Measurements from ENCODE around the gene GDPD1. TPM values are rescaled to one million over a fixed set of nuclear protein-coding genes. Genes with fewer than 3 reads are reported as not detected.
A peak's percentile ranks its signal among the peaks of the same experiment; 100 is the strongest.
"Not testable (repeated sequence)": the region's sequence is repeated elsewhere in the genome, so short reads cannot be mapped to it uniquely, and the experiment has no call there.

GDPD1 gene
- total RNA-seq, 1 experiment from 2014 or later: 3.1 TPM

DNA sequence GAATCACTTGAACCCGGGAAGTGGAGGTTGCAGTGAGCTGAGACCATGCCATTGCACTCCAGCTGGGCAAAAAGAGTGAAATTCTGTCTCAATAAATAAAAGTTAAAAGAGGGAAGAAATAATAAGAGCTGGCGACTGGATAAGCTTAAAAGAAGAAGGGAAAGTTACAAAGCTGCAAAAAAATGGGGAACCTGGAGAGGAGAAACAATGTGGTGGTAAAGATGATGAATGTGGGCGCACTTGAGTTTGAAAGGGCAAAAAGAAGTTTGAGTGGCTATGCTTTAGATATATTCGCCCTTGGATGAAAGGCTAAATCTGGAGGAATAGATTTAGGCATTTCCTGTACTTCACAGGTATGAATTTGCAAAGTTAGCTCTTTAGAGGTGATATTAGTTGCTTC, 58.1 kb downstream of the GDPD1 start:
- no peak overlapping the region for H3K4me3 ChIP-seq (ENCODE audit: insufficient read depth, low read depth, low read length)
- H3K27me3 ChIP-seq (ENCODE audit: control insufficient read depth, insufficient read depth, low read length): no peaks in the 10 kb centered on the region
- no peak for DNase-seq
- no peaks in the 10 kb centered on the region for H3K36me3 ChIP-seq (replicated peaks; ENCODE audit: control insufficient read depth, insufficient read depth, low read length)

DNA sequence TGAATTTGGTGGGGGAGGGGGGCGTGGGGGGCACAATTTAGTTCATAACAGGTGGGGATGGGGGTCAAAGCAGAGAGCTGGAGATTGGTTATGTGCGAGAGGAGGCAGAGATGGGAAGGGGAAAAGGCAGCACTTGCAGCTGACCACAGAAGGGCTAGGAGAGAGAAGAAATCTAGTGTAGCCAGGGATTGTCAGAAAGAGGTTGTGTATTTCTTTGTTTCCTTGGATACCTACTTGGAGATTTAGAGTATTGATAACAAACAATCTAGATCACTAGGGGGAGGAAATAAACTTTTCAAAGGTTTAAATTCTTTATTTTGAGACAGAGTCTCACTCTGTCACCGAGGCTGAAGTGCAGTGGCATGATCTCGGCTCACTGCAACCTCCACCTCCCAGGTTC, 64.0 kb downstream of the GDPD1 start:
- DNase-seq: no peak
- Histone ChIP-seq H3K27me3 (ENCODE audit: control insufficient read depth, insufficient read depth, low read length) (no peaks in the 10 kb centered on the region; the same call in 1 of the 2 replicates), H3K4me3 (ENCODE audit: insufficient read depth, low read depth, low read length) (no peak overlapping the region), H3K36me3 (replicated peaks; ENCODE audit: control insufficient read depth, insufficient read depth, low read length) (no peaks in the 10 kb centered on the region)

DNA sequence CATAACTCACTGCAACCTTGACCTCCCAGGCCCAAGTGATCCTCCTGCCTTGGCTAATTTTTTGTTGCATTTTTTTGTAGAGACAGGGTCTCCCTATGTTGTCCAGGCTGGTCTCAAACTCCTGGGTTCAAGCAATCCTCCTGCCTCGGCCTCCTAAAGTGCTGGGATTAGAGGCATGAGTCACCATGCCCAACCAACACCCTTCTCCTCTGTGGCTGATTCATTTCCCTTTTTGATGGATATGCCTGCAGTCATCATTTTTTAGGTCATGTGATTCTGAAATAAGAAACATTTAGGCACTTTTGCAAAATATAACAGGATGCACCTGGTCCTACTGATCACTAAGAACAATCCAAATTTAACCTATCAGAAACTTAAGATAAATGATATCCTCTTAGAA, 67.1 kb downstream of the GDPD1 start:
- no peak for DNase-seq
- Histone ChIP-seq H3K36me3 (replicated peaks; ENCODE audit: control insufficient read depth, insufficient read depth, low read length) (no peaks in the 10 kb centered on the region), H3K4me3 (ENCODE audit: insufficient read depth, low read depth, low read length) (no peak overlapping the region), H3K27me3 (ENCODE audit: control insufficient read depth, insufficient read depth, low read length) (peaks cover 6% of the 10 kb centered on the region)

DNA sequence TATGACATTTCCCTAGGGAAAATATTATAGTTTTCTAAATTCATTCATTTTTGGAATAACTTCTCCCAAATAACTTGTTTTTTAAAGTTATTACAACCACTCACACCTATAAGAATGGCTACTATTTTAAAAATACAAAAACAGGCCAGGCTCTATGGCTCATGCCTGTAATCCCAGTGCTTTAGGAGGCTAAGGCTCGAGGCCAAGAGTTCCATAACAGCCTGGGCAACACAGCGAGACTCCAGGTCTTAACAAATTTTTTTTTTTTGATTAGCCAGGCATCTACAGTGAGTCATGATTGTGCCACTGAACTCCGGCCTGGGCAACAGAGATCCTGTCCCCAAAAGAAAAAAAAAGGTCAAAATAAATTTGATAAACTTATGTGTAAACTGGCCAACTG, 67.6 kb downstream of the GDPD1 start:
- no peak for DNase-seq
- no peaks in the 10 kb centered on the region for H3K36me3 ChIP-seq (replicated peaks; ENCODE audit: control insufficient read depth, insufficient read depth, low read length)
- H3K27me3 ChIP-seq (ENCODE audit: control insufficient read depth, insufficient read depth, low read length): peaks cover 7% of the 10 kb centered on the region
- no peak overlapping the region for H3K4me3 ChIP-seq (ENCODE audit: insufficient read depth, low read depth, low read length)

DNA sequence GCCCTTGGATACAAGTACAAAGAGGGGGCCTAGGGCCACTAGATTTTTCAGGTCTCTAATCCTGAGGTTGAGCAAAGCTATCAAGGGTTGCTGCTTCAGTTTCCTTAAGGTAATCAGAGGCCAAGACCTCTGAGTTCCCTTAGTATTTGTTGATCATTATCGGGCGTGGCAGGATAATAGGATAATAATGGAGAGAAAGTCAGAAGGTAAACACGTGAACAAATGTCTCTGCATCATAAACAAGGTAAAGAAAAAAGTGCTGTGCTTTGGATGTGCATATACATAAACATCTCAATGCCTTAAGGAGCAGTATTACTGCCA, 69.6 kb downstream of the GDPD1 start:
- no peak for DNase-seq
- Histone ChIP-seq H3K27me3 (ENCODE audit: control insufficient read depth, insufficient read depth, low read length) (peaks cover 9% of the 10 kb centered on the region), H3K36me3 (replicated peaks; ENCODE audit: control insufficient read depth, insufficient read depth, low read length) (no peaks in the 10 kb centered on the region), H3K4me3 (ENCODE audit: insufficient read depth, low read depth, low read length) (no peak overlapping the region)

DNA sequence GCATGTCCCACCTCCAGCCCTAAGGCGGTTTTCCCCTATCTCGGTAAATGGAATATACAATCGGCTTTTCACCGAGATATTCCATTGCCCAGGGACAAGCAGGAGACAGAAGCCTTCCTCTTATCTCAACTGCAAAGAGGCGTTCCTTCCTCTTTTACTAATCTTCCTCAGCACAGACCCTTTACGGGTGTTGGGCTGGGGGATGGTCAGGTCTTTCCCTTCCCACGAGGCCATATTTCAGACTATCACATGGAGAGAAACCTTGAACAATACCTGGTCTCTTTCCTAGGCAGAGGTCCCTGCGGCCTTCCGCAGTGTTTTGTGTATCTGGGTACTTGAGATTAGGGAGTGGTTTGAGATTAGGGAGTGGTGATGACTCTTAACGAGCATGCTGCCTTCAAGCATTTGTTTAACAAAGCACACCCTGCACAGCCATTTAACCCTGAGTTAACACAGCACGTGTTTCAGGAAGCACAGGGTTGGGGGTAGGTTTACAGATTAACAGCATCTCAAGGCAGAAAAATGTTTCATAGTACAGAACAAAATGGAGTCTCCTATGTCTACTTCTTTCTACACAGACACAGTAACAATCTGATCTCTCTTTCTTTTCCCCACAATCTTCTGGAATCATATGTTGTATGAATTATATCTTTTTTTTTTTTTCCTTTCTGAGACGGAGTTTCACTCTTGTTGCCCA, 70.1 kb downstream of the GDPD1 start:
- not testable (repeated sequence) for H3K36me3 ChIP-seq (replicated peaks; ENCODE audit: control insufficient read depth, insufficient read depth, low read length); H3K4me3 ChIP-seq (ENCODE audit: insufficient read depth, low read depth, low read length); H3K27me3 ChIP-seq (ENCODE audit: control insufficient read depth, insufficient read depth, low read length)
- DNase-seq: peak; percentile 22

DNA sequence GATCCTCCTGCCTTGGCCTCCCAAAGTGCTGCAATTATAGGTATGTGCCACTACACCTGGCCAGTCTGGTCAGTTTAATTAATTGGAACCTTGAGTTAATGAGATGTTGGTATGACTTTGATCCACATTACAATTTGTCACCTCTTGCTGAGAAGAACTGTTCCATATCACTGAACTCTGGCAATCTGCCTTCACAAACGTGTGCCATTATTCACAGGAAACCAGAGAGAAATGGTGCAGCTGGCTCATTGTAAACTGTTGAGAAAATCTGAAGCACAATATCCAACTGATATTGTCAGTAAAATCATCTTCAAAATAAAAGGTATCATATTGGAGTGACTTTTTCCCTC, 71.8 kb downstream of the GDPD1 start:
- no peak for DNase-seq
- Histone ChIP-seq H3K36me3 (replicated peaks; ENCODE audit: control insufficient read depth, insufficient read depth, low read length) (no peaks in the 10 kb centered on the region), H3K27me3 (ENCODE audit: control insufficient read depth, insufficient read depth, low read length) (peaks cover 9% of the 10 kb centered on the region), H3K4me3 (ENCODE audit: insufficient read depth, low read depth, low read length) (no peak overlapping the region)

DNA sequence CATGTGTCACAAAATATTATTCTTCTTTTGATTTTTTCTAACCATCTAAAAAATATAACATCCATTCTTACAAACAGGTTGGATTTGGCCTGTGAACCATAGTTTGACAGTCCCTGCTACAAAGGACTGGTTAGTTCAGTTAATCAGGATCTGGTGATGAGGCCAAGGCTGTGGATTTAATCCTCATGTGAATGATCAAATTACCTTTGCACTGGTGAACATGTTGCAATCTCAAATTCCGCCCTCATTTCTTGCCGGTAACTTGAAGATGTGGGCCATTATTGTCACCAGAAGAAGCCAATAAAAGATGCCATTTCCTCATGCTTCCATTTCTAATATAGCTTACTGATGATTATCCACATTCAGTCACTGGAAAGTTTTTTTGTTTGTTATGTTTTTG, 75.9 kb downstream of the GDPD1 start:
- H3K36me3 ChIP-seq (replicated peaks; ENCODE audit: control insufficient read depth, insufficient read depth, low read length): no peaks in the 10 kb centered on the region
- DNase-seq: no peak
- H3K4me3 ChIP-seq (ENCODE audit: insufficient read depth, low read depth, low read length): no peak overlapping the region
- H3K27me3 ChIP-seq (ENCODE audit: control insufficient read depth, insufficient read depth, low read length): peaks cover 8% of the 10 kb centered on the region

DNA sequence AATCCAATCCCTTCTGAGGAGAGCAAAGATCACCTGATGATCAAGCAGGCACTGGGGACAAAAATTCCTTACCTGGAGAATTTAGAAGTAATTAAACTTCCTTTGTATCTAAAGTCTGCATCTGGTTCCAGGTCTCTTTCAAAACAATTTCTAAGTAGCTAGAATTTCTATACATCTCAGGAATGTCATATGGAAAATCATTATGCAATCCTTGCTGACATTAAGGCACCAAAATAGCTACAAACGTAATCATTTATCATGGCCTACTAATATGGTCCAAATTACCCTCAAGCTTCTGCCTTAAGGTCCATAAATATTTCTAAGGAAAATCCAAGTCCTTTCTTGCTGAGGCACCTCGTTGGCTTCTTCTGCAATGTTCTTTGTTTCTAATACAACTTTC, 78.2 kb downstream of the GDPD1 start:
- Histone ChIP-seq H3K27me3 (ENCODE audit: control insufficient read depth, insufficient read depth, low read length) (no peaks in the 10 kb centered on the region; the same call in 1 of the 2 replicates), H3K36me3 (replicated peaks; ENCODE audit: control insufficient read depth, insufficient read depth, low read length) (no peaks in the 10 kb centered on the region), H3K4me3 (ENCODE audit: insufficient read depth, low read depth, low read length) (no peak overlapping the region)
- DNase-seq: no peak

DNA sequence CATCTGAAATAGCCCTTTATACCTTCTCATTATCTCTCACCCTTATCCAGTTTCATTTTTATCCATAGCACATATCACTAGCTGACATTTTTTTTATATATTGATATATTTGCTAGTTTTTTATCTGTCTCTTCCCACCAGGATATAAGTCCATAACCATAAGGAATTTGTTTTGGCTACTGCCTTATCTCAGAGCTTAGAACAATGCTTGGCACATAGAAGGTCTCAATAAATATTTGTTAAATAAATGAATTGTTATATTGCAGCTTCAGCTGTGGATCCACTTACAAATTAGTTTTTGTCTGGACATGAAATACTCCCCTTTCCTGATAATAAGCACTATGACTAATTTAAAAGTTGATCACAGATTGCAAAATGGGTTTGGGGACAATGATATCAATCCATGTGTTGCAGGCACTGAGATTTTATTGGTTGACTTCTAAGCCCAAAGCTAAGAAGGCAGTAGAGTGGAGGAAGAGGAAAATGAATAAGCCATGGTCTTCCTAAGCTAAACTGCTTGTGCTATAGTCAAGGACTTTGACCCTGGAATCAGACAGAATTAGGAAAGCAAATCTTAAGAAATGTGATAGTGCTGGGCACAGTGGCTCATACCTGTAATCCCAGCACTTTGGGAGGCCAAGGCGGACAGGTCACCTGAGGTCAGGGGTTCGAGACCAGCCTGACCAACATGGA, 79.2 kb downstream of the GDPD1 start:
- DNase-seq: no peak
- Histone ChIP-seq H3K36me3 (replicated peaks; ENCODE audit: control insufficient read depth, insufficient read depth, low read length) (no peaks in the 10 kb centered on the region), H3K4me3 (ENCODE audit: insufficient read depth, low read depth, low read length) (no peak overlapping the region), H3K27me3 (ENCODE audit: control insufficient read depth, insufficient read depth, low read length) (no peaks in the 10 kb centered on the region; the same call in 1 of the 2 replicates)

DNA sequence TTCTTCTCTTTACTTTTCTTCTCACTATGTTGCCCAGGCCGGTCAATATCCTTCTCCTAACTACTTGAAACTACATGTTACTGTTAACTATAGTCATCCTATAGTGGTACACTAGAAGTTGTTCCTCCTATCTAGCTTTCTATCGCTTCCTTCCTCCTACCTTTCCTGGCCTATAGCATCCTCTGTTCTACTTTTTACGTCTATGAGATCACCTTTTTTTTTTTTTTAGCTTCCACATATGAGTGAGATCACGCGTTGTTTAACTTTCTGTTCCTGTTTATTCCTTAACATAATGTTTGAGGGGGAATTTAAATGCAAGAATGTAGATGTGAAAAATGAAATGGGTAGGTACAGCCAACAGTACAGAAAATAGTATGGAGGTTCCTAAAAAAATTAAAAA, 80.6 kb downstream of the GDPD1 start:
- no peak for DNase-seq
- Histone ChIP-seq H3K27me3 (ENCODE audit: control insufficient read depth, insufficient read depth, low read length) (no peaks in the 10 kb centered on the region), H3K36me3 (replicated peaks; ENCODE audit: control insufficient read depth, insufficient read depth, low read length) (no peaks in the 10 kb centered on the region), H3K4me3 (ENCODE audit: insufficient read depth, low read depth, low read length) (no peak overlapping the region)

DNA sequence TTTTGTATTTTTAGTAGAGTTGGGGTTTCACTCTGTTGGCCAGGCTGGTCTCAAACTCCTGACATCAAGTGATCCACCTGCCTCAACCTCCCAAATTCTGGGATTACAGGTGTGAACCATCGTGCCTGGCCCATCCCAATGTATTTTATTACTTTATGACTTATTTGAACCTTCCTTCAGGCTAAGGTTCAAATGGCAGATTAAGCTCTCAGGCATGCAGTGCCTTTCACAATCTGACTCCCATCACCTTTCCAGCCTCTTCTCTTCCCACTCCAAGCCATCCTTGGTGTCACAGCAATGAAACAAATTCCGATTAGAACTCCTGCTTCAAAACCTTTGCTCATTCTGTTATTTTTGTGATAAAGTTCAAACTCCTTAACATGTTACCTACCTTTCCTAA, 84.5 kb downstream of the GDPD1 start:
- no peak for DNase-seq
- no peaks in the 10 kb centered on the region for H3K36me3 ChIP-seq (replicated peaks; ENCODE audit: control insufficient read depth, insufficient read depth, low read length)

DNA sequence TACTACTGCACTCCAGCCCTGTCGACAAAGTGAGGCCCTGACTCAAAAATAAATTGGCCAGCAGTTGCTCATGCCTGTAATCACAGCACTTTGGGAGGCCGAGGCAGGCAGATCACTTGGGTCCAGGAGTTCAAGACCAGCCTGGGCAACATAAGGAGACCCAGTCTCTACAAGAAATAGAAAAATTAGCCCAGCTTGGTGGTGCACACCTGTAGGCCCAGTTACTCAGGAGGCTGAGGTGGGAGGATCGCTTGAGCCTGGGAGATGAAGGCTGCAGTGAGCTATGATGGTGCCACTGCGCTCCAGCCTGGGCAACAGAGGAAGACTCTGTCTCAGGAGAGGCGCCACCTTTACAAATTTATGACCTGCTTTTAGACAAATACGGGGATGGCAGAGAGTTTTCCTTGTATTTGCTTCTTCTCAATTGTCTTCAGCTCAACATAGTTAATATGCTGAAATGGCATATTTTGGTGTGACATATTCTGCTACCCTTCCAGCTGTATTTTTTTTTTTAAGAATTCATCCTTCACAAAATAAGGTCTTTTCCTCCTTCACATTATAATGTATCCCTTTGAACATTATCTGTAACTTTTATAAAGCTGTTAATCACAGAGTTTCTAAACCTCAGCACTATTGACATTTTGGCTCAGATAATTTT, 90.1 kb downstream of the GDPD1 start:
- DNase-seq: no peak

More for the DNA sequence above, 84.5 kb downstream of the GDPD1 start:
- H3K4me3 ChIP-seq (ENCODE audit: insufficient read depth, low read depth, low read length): no peak overlapping the region
- H3K27me3 ChIP-seq (ENCODE audit: control insufficient read depth, insufficient read depth, low read length): no peaks in the 10 kb centered on the region

DNA sequence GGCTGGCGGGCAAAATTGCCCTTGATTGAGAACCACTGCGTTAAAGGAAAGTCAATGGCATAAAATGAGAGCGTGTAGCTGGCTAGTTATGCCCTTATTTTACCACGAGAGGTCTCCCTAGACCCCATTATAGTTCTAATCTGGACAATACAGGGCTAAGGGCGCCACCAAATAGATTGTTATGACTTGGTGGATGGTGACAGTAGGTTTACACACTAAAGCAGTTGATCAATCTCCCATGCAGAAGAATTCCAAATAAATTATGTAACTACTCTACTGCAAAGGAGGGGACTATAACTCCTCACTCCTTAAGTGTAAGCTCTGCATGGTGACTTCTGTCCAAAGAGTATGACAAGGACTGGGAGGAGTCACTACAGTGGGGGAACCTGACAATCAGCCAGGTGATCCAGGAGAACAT, 90.7 kb downstream of the GDPD1 start:
- Histone ChIP-seq H3K27me3 (ENCODE audit: control insufficient read depth, insufficient read depth, low read length) (no peaks in the 10 kb centered on the region), H3K36me3 (replicated peaks; ENCODE audit: control insufficient read depth, insufficient read depth, low read length) (no peaks in the 10 kb centered on the region), H3K4me3 (ENCODE audit: insufficient read depth, low read depth, low read length) (no peak overlapping the region)
- DNase-seq: peak; percentile 69

More for the DNA sequence above, 90.1 kb downstream of the GDPD1 start:
- Histone ChIP-seq H3K4me3 (ENCODE audit: insufficient read depth, low read depth, low read length) (no peak overlapping the region), H3K27me3 (ENCODE audit: control insufficient read depth, insufficient read depth, low read length) (no peaks in the 10 kb centered on the region), H3K36me3 (replicated peaks; ENCODE audit: control insufficient read depth, insufficient read depth, low read length) (no peaks in the 10 kb centered on the region)

DNA sequence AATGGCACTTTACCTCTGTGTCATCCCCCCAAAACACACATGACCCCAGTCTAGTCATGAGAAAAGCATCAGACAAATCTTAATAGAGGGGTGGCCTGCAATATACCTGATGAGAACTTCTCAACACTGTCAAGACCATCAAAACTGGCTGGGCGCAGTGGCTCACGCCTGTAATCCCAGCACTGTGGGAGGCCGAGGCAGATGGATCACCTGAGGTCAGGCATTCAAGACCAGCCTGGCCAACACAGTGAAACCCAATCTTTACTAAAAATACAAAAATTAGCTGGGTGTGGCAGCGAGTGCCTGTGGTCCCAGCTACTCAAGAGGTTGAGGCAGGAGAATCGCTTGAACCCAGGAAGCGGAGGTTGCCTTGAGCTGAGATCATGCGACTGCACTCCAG, 91.2 kb downstream of the GDPD1 start:
- not testable (repeated sequence) for H3K36me3 ChIP-seq (replicated peaks; ENCODE audit: control insufficient read depth, insufficient read depth, low read length); DNase-seq; H3K4me3 ChIP-seq (ENCODE audit: insufficient read depth, low read depth, low read length); H3K27me3 ChIP-seq (ENCODE audit: control insufficient read depth, insufficient read depth, low read length)

All from H7 (cell line).